HCT116 (cell line): Measurements from ENCODE around the gene ALDOA. TPM values are rescaled to one million over a fixed set of nuclear protein-coding genes. Genes with fewer than 3 reads are reported as not detected.

Experiments
- ATAC-seq: fragments of 200-7000 bp; cut with Tn5 transposase; 2 replicates; pipeline ENCODE4 v1.9.1; 2020; ENCODE audit warnings: mild to moderate bottlenecking, moderate library complexity
- BruUV-seq: library from RNA; stranded (reverse); fragments of 400-500 nt; replicated peaks from 2 replicates; lab custom pipeline; 2021; lab: Mats Ljungman, UMichigan
- CTCF ChIA-PET: fragments of 300-600 bp; sonication (Branson Sonifier 250); formaldehyde crosslinking; loops from one replicate; lab custom pipeline; 2021; ENCODE audit warnings: antibody characterized with exemption; lab: Charles Lee
- POLR2A ChIA-PET: fragments of 300-600, 350-600 bp; sonication (Branson Sonifier 250); formaldehyde crosslinking; loops from one replicate; lab custom pipeline; 2021; ENCODE audit warnings: antibody characterized with exemption; lab: Charles Lee
- RAD21 ChIA-PET, 2 experiments: fragments of 300-600 bp; sonication (Branson Sonifier 250); formaldehyde crosslinking; loops; one replicate each; lab custom pipeline; 2023; ENCODE audit warnings: low total read pairs in 2 of 2; ENCODE audit not compliant: uncharacterized antibody in 2 of 2, unreplicated experiment in 2 of 2, low non-redundant PET in 1 of 2; lab: Charles Lee
- DNase-seq: peaks from one replicate; pipeline ENCODE4 v3.0.0-alpha.2; 2010; ENCODE audit warnings: low read depth, low spot score
- H2AFZ ChIP-seq: fragments of 200-600 bp; shearing (Covaris generic), sonication (generic); 2 replicates; pipeline ENCODE4 v1.6.1; 2017; ENCODE audit warnings: low read depth, mixed run types, mixed read lengths, antibody characterized with exemption, low read length; ENCODE audit not compliant: poor library complexity, severe bottlenecking
- H3K27ac ChIP-seq: 2 replicates; pipeline ENCODE4 v1.5.1; 2012; ENCODE audit warnings: low read depth, low read length
- H3K27me3 ChIP-seq: fragments of 200-600 bp; sonication (generic); 2 replicates; pipeline ENCODE4 v1.6.1; 2016; ENCODE audit warnings: mixed run types, low read length, mixed read lengths; ENCODE audit not compliant: insufficient read depth
- H3K36me3 ChIP-seq, 2 experiments: fragments of 200-500 bp in 1 of 2; fragments of 200-600 bp in 1 of 2; sonication (Bioruptor generic) in 1 of 2; sonication (generic) in 1 of 2; 2 replicates each; pipeline versions ENCODE4 v1.5.1 to v1.6.1; 2014 to 2016; ENCODE audit warnings: low read length in 2 of 2, inconsistent platforms in 1 of 2, mixed read lengths in 1 of 2, mixed run types in 1 of 2; ENCODE audit not compliant: insufficient read depth in 2 of 2, control insufficient read depth in 1 of 2
- H3K4me1 ChIP-seq, 2 experiments: fragments of 200-600 bp in 1 of 2; sonication (generic) in 1 of 2; 2 replicates each; pipeline versions ENCODE4 v1.5.1 to v1.6.1; 2012 to 2017; ENCODE audit warnings: low read length in 2 of 2, inconsistent platforms in 1 of 2, mild to moderate bottlenecking in 1 of 2, mixed read lengths in 1 of 2, mixed run types in 1 of 2, moderate library complexity in 1 of 2; ENCODE audit not compliant: insufficient read depth in 2 of 2, control insufficient read depth in 1 of 2
- H3K4me2 ChIP-seq: fragments of 200-600 bp; sonication (generic); 2 replicates; pipeline ENCODE4 v1.6.1; 2017; ENCODE audit warnings: mixed run types, low read length, mixed read lengths
- H3K4me3 ChIP-seq, 2 experiments: fragments of 200-600 bp in 1 of 2; sonication (generic) in 1 of 2; replicated peaks in 1 of 2; 2 replicates each; pipeline ENCODE4 v1.5.1; 2011 to 2016; ENCODE audit warnings: low read length in 2 of 2, control low read depth in 1 of 2, low read depth in 1 of 2, mild to moderate bottlenecking in 1 of 2, mixed read lengths in 1 of 2, mixed run types in 1 of 2
- H3K79me2 ChIP-seq: fragments of 200-600 bp; sonication (generic); 2 replicates; pipeline ENCODE4 v1.6.1; 2017; ENCODE audit warnings: mild to moderate bottlenecking, mixed run types, low read length, moderate library complexity, mixed read lengths; ENCODE audit not compliant: insufficient read depth
- H3K9ac ChIP-seq: fragments of 200-600 bp; sonication (generic); 2 replicates; pipeline ENCODE4 v1.6.1; 2016; ENCODE audit warnings: low read length, mixed read lengths
- H3K9me2 ChIP-seq: fragments of 200-600 bp; sonication (generic), shearing (Covaris generic); 2 replicates; pipeline ENCODE4 v1.6.1; 2017; ENCODE audit warnings: mixed run types, mild to moderate bottlenecking, moderate library complexity; ENCODE audit not compliant: insufficient read depth
- H3K9me3 ChIP-seq, 2 experiments: fragments of 200-500 bp in 1 of 2; fragments of 200-600 bp in 1 of 2; sonication (Bioruptor generic) in 1 of 2; sonication (generic) in 1 of 2; 2 replicates each; pipeline ENCODE4 v1.6.1; 2014 to 2017; ENCODE audit warnings: low read length in 2 of 2, mixed read lengths in 2 of 2, inconsistent platforms in 1 of 2, low read depth in 1 of 2, mild to moderate bottlenecking in 1 of 2, mixed run types in 1 of 2, moderate library complexity in 1 of 2; ENCODE audit not compliant: control insufficient read depth in 1 of 2, insufficient read depth in 1 of 2
- H4K20me1 ChIP-seq: fragments of 200-600 bp; sonication (generic), shearing (Covaris generic); 2 replicates; pipeline ENCODE4 v1.6.1; 2017; ENCODE audit warnings: mixed run types, mild to moderate bottlenecking, moderate library complexity; ENCODE audit not compliant: insufficient read depth
- CBX3 ChIP-seq: IDR thresholded peaks from 2 replicates; pipeline ENCODE4 v1.6.1; 2012; ENCODE audit warnings: low read depth
- EGR1 ChIP-seq: IDR thresholded peaks from 2 replicates; pipeline ENCODE4 v1.6.1; 2012; ENCODE audit warnings: low read depth
- EZH2 ChIP-seq: fragments of 200-600 bp; sonication (generic); IDR thresholded peaks from 2 replicates; pipeline ENCODE4 v1.6.1; 2017; ENCODE audit warnings: antibody characterized with exemption, mixed run types
- RAD21 ChIP-seq: IDR thresholded peaks from 2 replicates; pipeline ENCODE4 v1.6.1; 2012; ENCODE audit warnings: low read depth, mild to moderate bottlenecking
- SP1 ChIP-seq: IDR thresholded peaks from 2 replicates; pipeline ENCODE4 v1.6.1; 2012; ENCODE audit warnings: low read depth
- SRF ChIP-seq: IDR thresholded peaks from 2 replicates; pipeline ENCODE4 v1.6.1; 2012; ENCODE audit warnings: low read depth
- YY1 ChIP-seq: IDR thresholded peaks from 2 replicates; pipeline ENCODE4 v1.6.1; 2011; ENCODE audit warnings: low read length, low read depth, moderate library complexity, mild to moderate bottlenecking; ENCODE audit not compliant: insufficient replicate concordance; ENCODE audit errors: extremely low read depth
- ZFX ChIP-seq: fragments of 450-650 bp; IDR thresholded peaks from 2 replicates; pipeline ENCODE4 v1.6.1; 2017
- ZNF274 ChIP-seq: fragments of 200-500 bp; sonication (Bioruptor generic); IDR thresholded peaks from 2 replicates; pipeline ENCODE4 v1.6.1; 2014; ENCODE audit warnings: mild to moderate bottlenecking, low read depth, low read length, inconsistent platforms
- intact Hi-C: fragments of 100-400 bp; cut with micrococcal nuclease; formaldehyde crosslinking; loops from 2 replicates; pipeline ENCODE4 v1.10.0; 2022
- total RNA-seq: library from RNA; stranded (reverse); gene quantifications from one replicate; pipeline ENCODE4 v1.2.1, GENCODE V29; 2021; ENCODE audit not compliant: unreplicated experiment
- TF ChIP-seq, protein P1 (sequence below): IDR thresholded peaks from 2 replicates; pipeline ENCODE4 v1.6.1; 2012; ENCODE audit warnings: low read depth
- TF ChIP-seq, protein P2 (sequence below): IDR thresholded peaks from 2 replicates; pipeline ENCODE4 v1.6.1; 2011; ENCODE audit warnings: mild to moderate bottlenecking, low read length, moderate library complexity; ENCODE audit not compliant: insufficient replicate concordance; ENCODE audit errors: extremely low read depth
- TF ChIP-seq, protein P3 (sequence below): IDR thresholded peaks from 2 replicates; pipeline ENCODE4 v1.6.1; 2012
- TF ChIP-seq, protein P4 (sequence below), 3 experiments: fragments of 200-600 bp in 1 of 3; sonication (generic) in 1 of 3; IDR thresholded peaks in 2 of 3; conservative IDR thresholded peaks in 1 of 3; 2 replicates each; pipeline ENCODE4 v1.5.1; 2012 to 2017; ENCODE audit warnings: low read depth in 2 of 3, low read length in 2 of 3, antibody characterized with exemption in 1 of 3, borderline replicate concordance in 1 of 3, control low read depth in 1 of 3, mild to moderate bottlenecking in 1 of 3, mixed read lengths in 1 of 3, mixed run types in 1 of 3, moderate library complexity in 1 of 3; ENCODE audit not compliant: insufficient read depth in 1 of 3
- TF ChIP-seq, protein P5 (sequence below): IDR thresholded peaks from 2 replicates; pipeline ENCODE4 v1.6.1; 2012

Gene ALDOA
- total RNA-seq, 1 experiment from 2014 or later, result 2,423 TPM

DNA sequence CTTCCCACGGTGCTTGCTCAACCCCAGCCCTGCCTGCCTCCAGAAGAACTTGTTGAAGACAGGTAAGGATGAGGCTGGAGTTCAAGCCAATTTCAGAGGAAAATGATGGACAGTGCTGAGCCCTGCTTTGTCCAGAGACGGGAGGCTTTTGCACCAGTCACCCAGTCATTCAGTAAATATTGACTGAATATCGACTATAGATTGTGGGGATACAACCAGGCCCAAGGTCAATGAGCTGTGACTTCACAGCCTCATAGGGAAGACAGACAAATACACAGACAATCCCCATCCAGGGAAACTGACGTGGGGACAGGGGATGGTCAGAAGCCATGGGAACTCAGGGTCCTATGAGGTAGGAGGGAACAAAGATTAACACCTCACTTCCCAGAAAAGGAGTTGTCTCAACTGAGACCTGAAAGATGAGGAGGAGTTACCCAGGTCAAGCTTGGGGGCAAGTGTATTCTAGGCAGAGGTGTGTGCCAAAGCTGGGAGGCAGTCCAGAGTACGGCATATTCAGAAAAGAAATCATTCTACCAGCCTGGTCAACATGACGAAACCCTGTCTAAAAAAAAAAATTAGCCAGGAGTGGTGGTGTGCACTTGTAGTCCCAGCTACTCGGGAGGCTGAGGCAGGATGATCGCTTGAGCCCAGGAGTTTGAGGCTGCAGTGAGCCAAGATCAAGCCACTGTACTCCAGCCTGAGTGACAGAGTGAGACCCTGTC, 48.8 kb upstream of the ALDOA start (continued):
- no peak for TF ChIP-seq ZNF274

DNA sequence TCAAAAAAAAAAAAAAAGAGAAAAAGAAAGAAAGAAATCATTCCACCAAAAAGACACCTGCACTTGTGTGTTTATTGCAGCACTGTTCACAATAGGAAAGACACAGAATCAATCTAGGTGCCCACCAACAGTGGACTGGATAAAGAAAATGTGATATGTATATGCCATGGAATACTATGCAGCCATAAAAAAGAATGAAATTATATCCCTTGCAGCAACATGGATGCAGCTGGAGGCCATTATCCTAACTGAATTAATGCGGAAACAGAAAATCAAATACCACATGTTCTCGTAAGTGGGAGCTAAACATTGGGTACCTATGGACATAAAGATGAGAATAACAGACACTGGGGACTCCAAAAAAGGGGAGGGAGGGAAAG, 48.3 kb upstream of the ALDOA start:
- Histone ChIP-seq H3K4me1 (peaks cover 0 to 18% of the 10 kb centered on the region in 2 experiments; a peak in 3 of 4 replicates), H3K27me3 (no peaks in the 10 kb centered on the region), H3K79me2 (no peaks in the 10 kb centered on the region), H4K20me1 (no peaks in the 10 kb centered on the region), H3K9me3 (no peaks in the 10 kb centered on the region), H3K9ac (no peak overlapping the region), H3K9me2 (no peaks in the 10 kb centered on the region), H3K4me2 (no peak overlapping the region), H2AFZ (no peak overlapping the region), H3K36me3 (no peaks in the 10 kb centered on the region), H3K4me3 (no peak overlapping the region), H3K27ac (no peak overlapping the region)
- DNase-seq, result no peak
- CTCF ChIA-PET, result interaction anchor here (2.6 kb wide), 1 partner anchor 169 kb away, joined by 8 read pairs; no protein-coding TSS in a partner anchor
- RAD21 ChIA-PET, result no interaction called here
- ATAC-seq, result no peak
- intact Hi-C loops, result no loop called here
- BruUV-seq, result no TSS peak
- no peak for TF ChIP-seq RAD21
- TF ChIP-seq, protein P1, sequence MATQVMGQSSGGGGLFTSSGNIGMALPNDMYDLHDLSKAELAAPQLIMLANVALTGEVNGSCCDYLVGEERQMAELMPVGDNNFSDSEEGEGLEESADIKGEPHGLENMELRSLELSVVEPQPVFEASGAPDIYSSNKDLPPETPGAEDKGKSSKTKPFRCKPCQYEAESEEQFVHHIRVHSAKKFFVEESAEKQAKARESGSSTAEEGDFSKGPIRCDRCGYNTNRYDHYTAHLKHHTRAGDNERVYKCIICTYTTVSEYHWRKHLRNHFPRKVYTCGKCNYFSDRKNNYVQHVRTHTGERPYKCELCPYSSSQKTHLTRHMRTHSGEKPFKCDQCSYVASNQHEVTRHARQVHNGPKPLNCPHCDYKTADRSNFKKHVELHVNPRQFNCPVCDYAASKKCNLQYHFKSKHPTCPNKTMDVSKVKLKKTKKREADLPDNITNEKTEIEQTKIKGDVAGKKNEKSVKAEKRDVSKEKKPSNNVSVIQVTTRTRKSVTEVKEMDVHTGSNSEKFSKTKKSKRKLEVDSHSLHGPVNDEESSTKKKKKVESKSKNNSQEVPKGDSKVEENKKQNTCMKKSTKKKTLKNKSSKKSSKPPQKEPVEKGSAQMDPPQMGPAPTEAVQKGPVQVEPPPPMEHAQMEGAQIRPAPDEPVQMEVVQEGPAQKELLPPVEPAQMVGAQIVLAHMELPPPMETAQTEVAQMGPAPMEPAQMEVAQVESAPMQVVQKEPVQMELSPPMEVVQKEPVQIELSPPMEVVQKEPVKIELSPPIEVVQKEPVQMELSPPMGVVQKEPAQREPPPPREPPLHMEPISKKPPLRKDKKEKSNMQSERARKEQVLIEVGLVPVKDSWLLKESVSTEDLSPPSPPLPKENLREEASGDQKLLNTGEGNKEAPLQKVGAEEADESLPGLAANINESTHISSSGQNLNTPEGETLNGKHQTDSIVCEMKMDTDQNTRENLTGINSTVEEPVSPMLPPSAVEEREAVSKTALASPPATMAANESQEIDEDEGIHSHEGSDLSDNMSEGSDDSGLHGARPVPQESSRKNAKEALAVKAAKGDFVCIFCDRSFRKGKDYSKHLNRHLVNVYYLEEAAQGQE, result no peak
- TF ChIP-seq SRF, result no peak
- no peak for TF ChIP-seq EGR1
- no peak for TF ChIP-seq EZH2
- no peak for TF ChIP-seq ZFX
- TF ChIP-seq SP1, result no peak
- TF ChIP-seq, protein P2, sequence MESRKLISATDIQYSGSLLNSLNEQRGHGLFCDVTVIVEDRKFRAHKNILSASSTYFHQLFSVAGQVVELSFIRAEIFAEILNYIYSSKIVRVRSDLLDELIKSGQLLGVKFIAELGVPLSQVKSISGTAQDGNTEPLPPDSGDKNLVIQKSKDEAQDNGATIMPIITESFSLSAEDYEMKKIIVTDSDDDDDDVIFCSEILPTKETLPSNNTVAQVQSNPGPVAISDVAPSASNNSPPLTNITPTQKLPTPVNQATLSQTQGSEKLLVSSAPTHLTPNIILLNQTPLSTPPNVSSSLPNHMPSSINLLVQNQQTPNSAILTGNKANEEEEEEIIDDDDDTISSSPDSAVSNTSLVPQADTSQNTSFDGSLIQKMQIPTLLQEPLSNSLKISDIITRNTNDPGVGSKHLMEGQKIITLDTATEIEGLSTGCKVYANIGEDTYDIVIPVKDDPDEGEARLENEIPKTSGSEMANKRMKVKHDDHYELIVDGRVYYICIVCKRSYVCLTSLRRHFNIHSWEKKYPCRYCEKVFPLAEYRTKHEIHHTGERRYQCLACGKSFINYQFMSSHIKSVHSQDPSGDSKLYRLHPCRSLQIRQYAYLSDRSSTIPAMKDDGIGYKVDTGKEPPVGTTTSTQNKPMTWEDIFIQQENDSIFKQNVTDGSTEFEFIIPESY, result no peak
- TF ChIP-seq, protein P3, sequence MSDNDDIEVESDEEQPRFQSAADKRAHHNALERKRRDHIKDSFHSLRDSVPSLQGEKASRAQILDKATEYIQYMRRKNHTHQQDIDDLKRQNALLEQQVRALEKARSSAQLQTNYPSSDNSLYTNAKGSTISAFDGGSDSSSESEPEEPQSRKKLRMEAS, result no peak
- TF ChIP-seq YY1, result no peak
- TF ChIP-seq, protein P4, sequence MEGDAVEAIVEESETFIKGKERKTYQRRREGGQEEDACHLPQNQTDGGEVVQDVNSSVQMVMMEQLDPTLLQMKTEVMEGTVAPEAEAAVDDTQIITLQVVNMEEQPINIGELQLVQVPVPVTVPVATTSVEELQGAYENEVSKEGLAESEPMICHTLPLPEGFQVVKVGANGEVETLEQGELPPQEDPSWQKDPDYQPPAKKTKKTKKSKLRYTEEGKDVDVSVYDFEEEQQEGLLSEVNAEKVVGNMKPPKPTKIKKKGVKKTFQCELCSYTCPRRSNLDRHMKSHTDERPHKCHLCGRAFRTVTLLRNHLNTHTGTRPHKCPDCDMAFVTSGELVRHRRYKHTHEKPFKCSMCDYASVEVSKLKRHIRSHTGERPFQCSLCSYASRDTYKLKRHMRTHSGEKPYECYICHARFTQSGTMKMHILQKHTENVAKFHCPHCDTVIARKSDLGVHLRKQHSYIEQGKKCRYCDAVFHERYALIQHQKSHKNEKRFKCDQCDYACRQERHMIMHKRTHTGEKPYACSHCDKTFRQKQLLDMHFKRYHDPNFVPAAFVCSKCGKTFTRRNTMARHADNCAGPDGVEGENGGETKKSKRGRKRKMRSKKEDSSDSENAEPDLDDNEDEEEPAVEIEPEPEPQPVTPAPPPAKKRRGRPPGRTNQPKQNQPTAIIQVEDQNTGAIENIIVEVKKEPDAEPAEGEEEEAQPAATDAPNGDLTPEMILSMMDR (IDR thresholded peaks at IDR 0.05 in 2 of 3, conservative IDR thresholded peaks at IDR 0.05 in 1 of 3; ENCODE audit: borderline replicate concordance in 1 of 3, insufficient read depth in 1 of 3, low read depth in 2 of 3, low read length in 2 of 3), result no peak
- TF ChIP-seq, protein P5, sequence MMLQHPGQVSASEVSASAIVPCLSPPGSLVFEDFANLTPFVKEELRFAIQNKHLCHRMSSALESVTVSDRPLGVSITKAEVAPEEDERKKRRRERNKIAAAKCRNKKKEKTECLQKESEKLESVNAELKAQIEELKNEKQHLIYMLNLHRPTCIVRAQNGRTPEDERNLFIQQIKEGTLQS, result no peak
- no peak for TF ChIP-seq ZNF274
- TF ChIP-seq CBX3, result no peak
- POLR2A ChIA-PET, result no interaction called here
